SU-DHL-6 (cell line): ENCODE results near the gene ZBTB7B.

Experiments used
- EZH2phosphoT487 ChIP-seq: fragments of 200-600 bp; sonication (generic), shearing (Covaris generic); conservative IDR thresholded peaks from 2 replicates; pipeline ENCODE4 v1.6.1; 2018; ENCODE audit warnings: mild to moderate bottlenecking, antibody characterized with exemption, low read length, moderate library complexity, mixed read lengths
- TF ChIP-seq, protein P1 (sequence below): fragments of 200-600 bp; sonication (generic); IDR thresholded peaks from one replicate; pipeline ENCODE4 v1.5.1; 2017; ENCODE audit warnings: antibody characterized with exemption, mild to moderate bottlenecking, low read length, moderate library complexity; ENCODE audit not compliant: insufficient read depth, poor library complexity, severe bottlenecking

DNA sequence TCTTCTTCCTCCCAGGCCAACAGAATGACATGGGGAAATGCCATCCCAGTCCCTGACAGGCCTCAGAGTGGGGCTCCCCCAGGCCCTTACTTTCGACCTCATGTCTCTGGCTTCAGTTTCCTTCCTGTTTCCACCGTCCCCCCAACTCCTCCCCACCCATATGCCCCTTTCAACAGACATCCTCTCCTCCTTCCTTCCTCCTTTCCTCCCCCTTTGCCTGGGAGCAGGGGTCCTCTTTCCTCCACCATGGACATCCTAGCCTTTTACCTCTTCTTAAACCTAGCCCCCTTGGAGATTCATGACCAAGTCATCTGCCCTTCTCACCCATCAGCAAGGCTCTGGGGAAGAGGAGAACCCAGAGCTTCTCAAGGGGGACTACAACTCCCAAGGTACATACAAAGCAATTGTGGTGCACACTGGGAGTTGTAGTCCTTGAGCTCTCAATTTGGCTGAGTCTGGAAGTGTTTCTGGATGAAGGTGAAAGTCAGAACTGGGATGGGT is 4.0 kb downstream of the ZBTB7B start:
- TF ChIP-seq, protein P1, sequence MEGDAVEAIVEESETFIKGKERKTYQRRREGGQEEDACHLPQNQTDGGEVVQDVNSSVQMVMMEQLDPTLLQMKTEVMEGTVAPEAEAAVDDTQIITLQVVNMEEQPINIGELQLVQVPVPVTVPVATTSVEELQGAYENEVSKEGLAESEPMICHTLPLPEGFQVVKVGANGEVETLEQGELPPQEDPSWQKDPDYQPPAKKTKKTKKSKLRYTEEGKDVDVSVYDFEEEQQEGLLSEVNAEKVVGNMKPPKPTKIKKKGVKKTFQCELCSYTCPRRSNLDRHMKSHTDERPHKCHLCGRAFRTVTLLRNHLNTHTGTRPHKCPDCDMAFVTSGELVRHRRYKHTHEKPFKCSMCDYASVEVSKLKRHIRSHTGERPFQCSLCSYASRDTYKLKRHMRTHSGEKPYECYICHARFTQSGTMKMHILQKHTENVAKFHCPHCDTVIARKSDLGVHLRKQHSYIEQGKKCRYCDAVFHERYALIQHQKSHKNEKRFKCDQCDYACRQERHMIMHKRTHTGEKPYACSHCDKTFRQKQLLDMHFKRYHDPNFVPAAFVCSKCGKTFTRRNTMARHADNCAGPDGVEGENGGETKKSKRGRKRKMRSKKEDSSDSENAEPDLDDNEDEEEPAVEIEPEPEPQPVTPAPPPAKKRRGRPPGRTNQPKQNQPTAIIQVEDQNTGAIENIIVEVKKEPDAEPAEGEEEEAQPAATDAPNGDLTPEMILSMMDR, result no peak
- no peak for TF ChIP-seq EZH2phosphoT487
